Rectal smooth muscle tissue (tissue), 1 donor: ENCODE results near the gene SMAD3.
A peak's percentile ranks its signal among the peaks of the same experiment; 100 is the strongest.
"Not testable (repeated sequence)": the region's sequence is repeated elsewhere in the genome, so short reads cannot be mapped to it uniquely, and the experiment has no call there.

Experiments
- H3K27ac ChIP-seq: one replicate; pipeline ENCODE4 v1.7.0; 2013; ENCODE audit warnings: low read depth, low read length, inconsistent platforms
- H3K27me3 ChIP-seq: one replicate; pipeline ENCODE4 v1.7.0; 2013; ENCODE audit warnings: low read length; ENCODE audit not compliant: control insufficient read depth, insufficient read depth
- H3K36me3 ChIP-seq: one replicate; pipeline ENCODE4 v1.7.0; 2013; ENCODE audit warnings: low read length; ENCODE audit not compliant: control insufficient read depth, insufficient read depth
- H3K4me1 ChIP-seq: one replicate; pipeline ENCODE4 v1.7.0; 2013; ENCODE audit warnings: low read length; ENCODE audit not compliant: control insufficient read depth, insufficient read depth
- H3K4me3 ChIP-seq: one replicate; pipeline ENCODE4 v1.7.0; 2013; ENCODE audit warnings: low read length
- H3K9ac ChIP-seq: one replicate; pipeline ENCODE4 v1.7.0; 2013; ENCODE audit warnings: low read length

Gene SMAD3

GRCh38 chr15:67070150-67070549 is 4.7 kb downstream of the SMAD3 start:
- Histone ChIP-seq H3K36me3 (no peaks in the 10 kb centered on the region), H3K27ac (no peak overlapping the region), H3K9ac (no peak overlapping the region), H3K4me3 (no peak overlapping the region), H3K4me1 (peaks cover 9% of the 10 kb centered on the region), H3K27me3 (no peaks in the 10 kb centered on the region)

GRCh38 chr15:67070892-67071664 is 5.7 kb downstream of the SMAD3 start:
- H3K36me3 ChIP-seq = no peaks in the 10 kb centered on the region
- no peaks in the 10 kb centered on the region for H3K27me3 ChIP-seq
- H3K4me3 ChIP-seq = no peak overlapping the region
- H3K4me1 ChIP-seq = peaks cover 9% of the 10 kb centered on the region
- no peak overlapping the region for H3K27ac ChIP-seq
- no peak overlapping the region for H3K9ac ChIP-seq

- H3K27ac ChIP-seq = no peak overlapping the region
Measured at GRCh38 chr15:67072442-67072841, 7.0 kb downstream of the SMAD3 start.

DNA sequence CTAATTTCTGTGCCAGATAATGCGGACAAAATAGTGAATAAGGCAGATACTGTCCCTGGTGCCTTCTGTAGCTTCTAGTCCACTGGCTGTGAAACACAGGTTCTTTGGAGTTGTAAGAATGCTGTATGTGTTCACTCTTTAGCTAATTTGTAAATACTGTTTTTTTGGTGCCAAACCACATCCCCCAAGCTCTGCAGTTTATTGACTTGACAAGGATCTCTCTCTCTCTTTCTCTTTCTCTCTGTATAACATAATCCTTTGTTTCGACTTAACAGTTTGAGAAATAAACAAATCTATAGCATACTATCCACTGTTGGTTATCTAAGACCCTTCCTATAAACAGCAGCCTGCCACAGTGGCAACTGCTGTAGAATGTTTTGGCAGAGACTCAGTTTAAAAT is 7.6 kb downstream of the SMAD3 start:
- H3K27ac ChIP-seq = no peak overlapping the region
- peaks cover 8% of the 10 kb centered on the region for H3K4me1 ChIP-seq
- no peak overlapping the region for H3K4me3 ChIP-seq
- no peaks in the 10 kb centered on the region for H3K36me3 ChIP-seq
- H3K27me3 ChIP-seq = no peaks in the 10 kb centered on the region
- no peak overlapping the region for H3K9ac ChIP-seq

More at GRCh38 chr15:67072442-67072841, 7.0 kb downstream of the SMAD3 start:
- no peak overlapping the region for H3K9ac ChIP-seq
- no peaks in the 10 kb centered on the region for H3K36me3 ChIP-seq
- H3K4me1 ChIP-seq = peaks cover 12% of the 10 kb centered on the region
- H3K27me3 ChIP-seq = no peaks in the 10 kb centered on the region
- H3K4me3 ChIP-seq = no peak overlapping the region

DNA sequence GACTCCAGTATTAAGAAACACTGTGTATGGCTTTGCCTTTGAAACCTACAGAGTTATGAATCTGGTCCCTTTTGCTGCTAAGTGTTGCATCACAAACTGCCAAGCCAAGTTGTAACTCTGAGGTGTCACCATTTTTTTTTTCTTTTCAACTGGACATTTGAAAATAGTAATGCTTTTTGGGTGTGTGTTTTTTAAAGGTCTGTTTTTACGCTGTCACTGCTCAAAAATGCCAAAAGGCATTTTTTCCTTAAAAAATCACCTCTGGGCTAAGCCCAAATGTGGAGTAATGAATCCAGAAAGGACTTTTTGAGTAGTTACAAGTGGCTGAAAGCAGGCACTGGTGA is 9.5 kb downstream of the SMAD3 start:
- no peak overlapping the region for H3K27ac ChIP-seq
- no peak overlapping the region for H3K4me3 ChIP-seq
- no peak overlapping the region for H3K9ac ChIP-seq
- H3K36me3 ChIP-seq = no peaks in the 10 kb centered on the region
- H3K27me3 ChIP-seq = no peaks in the 10 kb centered on the region
- H3K4me1 ChIP-seq = peaks cover 4% of the 10 kb centered on the region

DNA sequence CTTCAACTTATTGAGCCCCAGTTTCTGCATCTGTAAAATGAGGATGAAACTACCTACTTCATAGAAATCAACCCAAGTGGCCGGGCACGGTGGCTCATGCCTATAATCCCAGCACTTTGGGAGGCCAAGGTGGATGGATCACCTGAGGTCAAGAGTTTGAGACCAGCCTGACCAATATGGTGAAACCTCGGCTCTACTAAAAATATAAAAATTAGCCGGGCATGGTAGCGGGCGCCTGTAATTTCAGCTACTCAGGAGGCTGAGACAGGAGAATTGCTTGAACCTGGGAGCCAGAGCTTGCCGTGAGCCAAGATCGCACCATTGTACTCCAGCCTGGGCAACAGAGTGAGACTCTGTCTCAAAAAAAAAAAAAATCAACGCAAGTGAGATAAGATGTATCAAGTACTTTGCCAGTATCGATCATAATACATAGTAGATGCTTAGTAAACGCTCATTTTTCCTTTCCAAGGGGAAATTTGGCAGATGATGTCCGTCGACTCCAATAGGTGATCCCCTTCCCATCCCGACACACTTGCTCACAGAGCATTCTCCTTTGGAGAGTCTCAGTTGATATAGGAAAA is 10.2 kb downstream of the SMAD3 start:
- not testable (repeated sequence) for H3K27ac ChIP-seq, H3K9ac ChIP-seq, H3K4me3 ChIP-seq, H3K27me3 ChIP-seq, H3K36me3 ChIP-seq
- peaks cover 11% of the 10 kb centered on the region for H3K4me1 ChIP-seq

- no peaks in the 10 kb centered on the region for H3K27me3 ChIP-seq
- no peak overlapping the region for H3K4me3 ChIP-seq
- no peak overlapping the region for H3K27ac ChIP-seq
- H3K9ac ChIP-seq = no peak overlapping the region
- no peaks in the 10 kb centered on the region for H3K36me3 ChIP-seq
- H3K4me1 ChIP-seq = peaks cover 17% of the 10 kb centered on the region
Measured at GRCh38 chr15:67076147-67076843, 10.9 kb downstream of the SMAD3 start.

DNA sequence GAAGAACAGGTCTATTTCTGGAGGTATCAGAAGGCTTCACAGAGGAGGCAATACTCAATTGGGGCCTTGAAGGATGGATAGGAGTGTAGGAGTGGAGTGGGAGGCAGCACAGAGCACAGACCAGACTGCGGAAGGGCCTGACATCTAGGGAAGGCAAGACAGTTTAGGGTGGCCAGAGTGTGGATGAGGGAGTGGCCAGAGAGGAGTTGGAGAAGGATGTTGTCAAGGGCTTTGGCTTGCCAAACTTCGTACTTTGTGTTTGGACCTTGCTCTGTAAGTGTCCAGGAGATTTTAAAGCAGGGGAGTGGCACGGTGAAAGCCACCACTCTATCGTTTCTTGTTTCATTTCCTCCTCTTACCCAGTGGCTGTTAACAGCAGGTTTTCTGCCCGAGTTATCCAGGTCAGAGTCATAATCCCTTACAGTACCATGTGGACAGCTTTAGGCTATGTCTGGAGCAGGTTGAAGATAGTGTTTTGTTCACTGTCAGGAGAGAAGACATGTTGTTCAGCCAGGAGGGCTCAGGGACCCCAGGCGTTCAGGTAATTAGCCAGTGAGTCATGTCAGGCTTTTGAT is 12.3 kb downstream of the SMAD3 start:
- Histone ChIP-seq H3K36me3 (no peaks in the 10 kb centered on the region), H3K9ac (no peak overlapping the region), H3K4me1 (peaks cover 17% of the 10 kb centered on the region), H3K27me3 (no peaks in the 10 kb centered on the region), H3K27ac (no peak overlapping the region), H3K4me3 (peak overlapping the region; percentile 3)

DNA sequence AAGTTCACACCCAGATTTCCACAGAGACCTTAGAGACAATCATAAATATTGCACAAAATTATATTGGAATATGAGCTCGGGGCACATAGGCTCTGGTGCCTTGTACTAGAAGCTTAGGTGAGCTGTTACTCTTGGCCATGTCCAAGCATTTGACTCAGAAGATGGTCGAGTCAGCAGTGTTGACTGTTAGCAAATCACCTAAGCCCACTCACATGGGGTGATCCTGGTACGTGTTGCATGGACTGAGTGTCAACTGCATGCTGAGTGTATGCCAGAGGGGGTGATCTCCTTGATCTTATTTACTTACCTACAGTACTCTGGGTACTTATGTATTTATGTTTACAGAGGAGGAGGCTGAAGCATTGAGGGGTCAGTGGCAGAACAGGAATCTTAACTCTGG is 14.0 kb downstream of the SMAD3 start:
- Histone ChIP-seq H3K27ac (no peak overlapping the region), H3K36me3 (no peaks in the 10 kb centered on the region), H3K4me3 (no peak overlapping the region), H3K4me1 (peaks cover 17% of the 10 kb centered on the region), H3K9ac (no peak overlapping the region), H3K27me3 (no peaks in the 10 kb centered on the region)

- Histone ChIP-seq H3K4me1 (peaks cover 17% of the 10 kb centered on the region), H3K4me3 (peak overlapping the region; percentile 6), H3K36me3 (no peaks in the 10 kb centered on the region), H3K9ac (no peak overlapping the region), H3K27me3 (no peaks in the 10 kb centered on the region), H3K27ac (peak overlapping the region; percentile 60)
Measured at GRCh38 chr15:67080118-67080899, 14.9 kb downstream of the SMAD3 start.

- peak overlapping the region; percentile 38 for H3K27ac ChIP-seq
- H3K9ac ChIP-seq = no peak overlapping the region
- H3K27me3 ChIP-seq = no peaks in the 10 kb centered on the region
- peak overlapping the region; percentile 6 for H3K4me3 ChIP-seq
- peaks cover 19% of the 10 kb centered on the region for H3K4me1 ChIP-seq
- no peaks in the 10 kb centered on the region for H3K36me3 ChIP-seq
Measured at GRCh38 chr15:67080900-67081431, 15.6 kb downstream of the SMAD3 start.
